ENCODE data around the gene P2RX5.
"Not testable (repeated sequence)": the region's sequence is repeated elsewhere in the genome, so short reads cannot be mapped to it uniquely, and the experiment has no call there.

The P2RX5 gene

GRCh38 chr17:3712811-3713463, 17.0 kb upstream of the P2RX5 start:
- DNase-seq (ENCODE audit: low read depth, low spot score) = no peak

GRCh38 chr17:3710951-3711383, 15.0 kb upstream of the P2RX5 start:
- DNase-seq (ENCODE audit: low read depth, low spot score) = peak; percentile 49

- DNase-seq (ENCODE audit: low read depth, low spot score) = no peak
These were observed 12.4 kb upstream of the P2RX5 start for GRCh38 chr17:3708366-3708765.

GRCh38 chr17:3705718-3705984, 9.7 kb upstream of the P2RX5 start:
- DNase-seq (ENCODE audit: low read depth, low spot score) = not testable (repeated sequence)

GRCh38 chr17:3704931-3705717, 9.2 kb upstream of the P2RX5 start:
- no peak for DNase-seq (ENCODE audit: low read depth, low spot score)

- DNase-seq (ENCODE audit: low read depth, low spot score) = not testable (repeated sequence)
These were observed 6.1 kb upstream of the P2RX5 start for GRCh38 chr17:3702041-3702539.

- no peak for DNase-seq (ENCODE audit: low read depth, low spot score)
These were observed 4.0 kb upstream of the P2RX5 start for GRCh38 chr17:3699951-3700350.

- DNase-seq (ENCODE audit: low read depth, low spot score) = no peak
These were observed 2.2 kb upstream of the P2RX5 start for GRCh38 chr17:3698139-3698538.

GRCh38 chr17:3697103-3697476, 1.1 kb upstream of the P2RX5 start:
- no peak for DNase-seq (ENCODE audit: low read depth, low spot score)

- DNase-seq (ENCODE audit: low read depth, low spot score) = no peak
These were observed 729 bp downstream of the P2RX5 start for GRCh38 chr17:3695129-3695722.

- no peak for DNase-seq (ENCODE audit: low read depth, low spot score)
These were observed 2.1 kb downstream of the P2RX5 start for GRCh38 chr17:3693829-3694231.

- DNase-seq (ENCODE audit: low read depth, low spot score) = no peak
These were observed 2.8 kb downstream of the P2RX5 start for GRCh38 chr17:3693141-3693540.

GRCh38 chr17:3692346-3692745, 3.6 kb downstream of the P2RX5 start:
- no peak for DNase-seq (ENCODE audit: low read depth, low spot score)

GRCh38 chr17:3691617-3692067, 4.3 kb downstream of the P2RX5 start:
- DNase-seq (ENCODE audit: low read depth, low spot score) = no peak

GRCh38 chr17:3690094-3690715, 5.8 kb downstream of the P2RX5 start:
- DNase-seq (ENCODE audit: low read depth, low spot score) = no peak

GRCh38 chr17:3689262-3690093, 6.5 kb downstream of the P2RX5 start:
- DNase-seq (ENCODE audit: low read depth, low spot score) = no peak

- DNase-seq (ENCODE audit: low read depth, low spot score) = no peak
These were observed 7.1 kb downstream of the P2RX5 start for GRCh38 chr17:3688852-3689261.

GRCh38 chr17:3688027-3688553, 7.9 kb downstream of the P2RX5 start:
- no peak for DNase-seq (ENCODE audit: low read depth, low spot score)

- DNase-seq (ENCODE audit: low read depth, low spot score) = no peak
These were observed 10.8 kb downstream of the P2RX5 start for GRCh38 chr17:3685174-3685573.

GRCh38 chr17:3683054-3683511, 12.9 kb downstream of the P2RX5 start:
- peak; percentile 27 for DNase-seq (ENCODE audit: low read depth, low spot score)

- no peak for DNase-seq (ENCODE audit: low read depth, low spot score)
These were observed 13.9 kb downstream of the P2RX5 start for GRCh38 chr17:3682033-3682432.
